Stimulated activated CD4-positive, alpha-beta T cell treated with anti-CD3 and anti-CD28 coated beads, TNF-alpha, amount 100 ng/mL, for 24 hours (primary cell): ENCODE measurements around the gene MAPT.
"Not testable (repeated sequence)": the region's sequence is repeated elsewhere in the genome, so short reads cannot be mapped to it uniquely, and the experiment has no call there.

Source experiments
- DNase-seq, 3 experiments: peaks; one replicate each; pipeline ENCODE4 v3.0.0-alpha.2; 2020; ENCODE audit warnings: low read depth in 3 of 3

Gene MAPT

DNA sequence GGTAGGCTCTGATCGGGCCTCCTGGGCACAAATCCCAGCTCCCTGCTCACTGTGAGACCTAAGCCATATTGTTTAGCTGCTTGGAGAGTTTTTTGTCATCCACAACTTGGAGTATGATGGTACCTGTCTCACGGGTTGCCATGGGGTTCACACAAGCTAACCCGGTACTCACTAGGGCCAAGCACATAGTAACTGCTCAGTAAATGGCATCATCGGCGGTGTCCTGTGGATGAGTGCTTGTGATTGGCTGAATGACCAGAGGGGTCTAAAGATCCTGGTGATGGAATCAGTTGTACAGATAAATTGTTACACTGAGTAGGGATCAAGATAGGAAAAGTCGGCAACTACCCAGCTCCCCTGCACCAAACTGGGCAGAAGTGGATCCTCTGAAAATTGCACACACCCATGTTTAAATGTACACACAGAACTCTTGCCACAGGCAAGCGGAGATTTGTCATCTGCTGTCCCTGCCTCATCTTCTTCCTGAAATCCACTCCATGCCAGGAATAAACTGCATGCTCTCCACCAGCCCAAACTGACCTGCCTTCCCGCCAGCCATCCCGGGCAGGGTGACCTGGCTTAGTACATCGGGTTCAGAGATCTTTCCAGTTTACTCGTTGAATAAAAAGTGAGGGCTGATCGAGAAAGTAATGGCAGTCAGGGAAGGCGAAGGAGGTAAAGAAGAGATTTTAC lies 6.5 kb downstream of the MAPT start:
- DNase-seq = no peak

GRCh38 chr17:45902892-45903346 lies 8.6 kb downstream of the MAPT start:
- DNase-seq = no peak

GRCh38 chr17:45904866-45905265 lies 10.5 kb downstream of the MAPT start:
- DNase-seq = no peak

DNA sequence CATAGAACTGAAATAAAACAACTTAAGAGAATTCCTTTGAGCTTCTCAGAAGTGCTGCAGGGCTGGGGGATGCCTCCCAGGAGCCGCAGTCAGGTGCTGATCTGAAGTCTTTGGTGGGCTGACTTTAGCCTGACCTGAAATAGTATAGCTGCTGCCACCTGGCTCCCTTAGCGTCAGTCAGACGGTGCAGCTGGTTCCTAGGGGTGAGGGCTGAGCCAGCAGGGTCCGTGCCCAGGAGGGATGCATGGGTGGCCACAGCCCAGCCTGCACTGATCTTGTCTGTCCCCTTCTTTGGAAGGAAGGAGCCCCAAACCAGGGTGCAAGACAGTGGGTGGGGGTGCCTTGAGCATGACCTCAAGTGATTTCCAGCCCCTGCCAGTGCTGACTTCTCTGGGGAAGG lies 11.5 kb downstream of the MAPT start:
- DNase-seq = no peak

GRCh38 chr17:45906237-45906636 lies 11.9 kb downstream of the MAPT start:
- no peak for DNase-seq

- DNase-seq = peak in 1 of 3 experiments; percentile 51
Measured at GRCh38 chr17:45906927-45907622, 12.7 kb downstream of the MAPT start.

DNA sequence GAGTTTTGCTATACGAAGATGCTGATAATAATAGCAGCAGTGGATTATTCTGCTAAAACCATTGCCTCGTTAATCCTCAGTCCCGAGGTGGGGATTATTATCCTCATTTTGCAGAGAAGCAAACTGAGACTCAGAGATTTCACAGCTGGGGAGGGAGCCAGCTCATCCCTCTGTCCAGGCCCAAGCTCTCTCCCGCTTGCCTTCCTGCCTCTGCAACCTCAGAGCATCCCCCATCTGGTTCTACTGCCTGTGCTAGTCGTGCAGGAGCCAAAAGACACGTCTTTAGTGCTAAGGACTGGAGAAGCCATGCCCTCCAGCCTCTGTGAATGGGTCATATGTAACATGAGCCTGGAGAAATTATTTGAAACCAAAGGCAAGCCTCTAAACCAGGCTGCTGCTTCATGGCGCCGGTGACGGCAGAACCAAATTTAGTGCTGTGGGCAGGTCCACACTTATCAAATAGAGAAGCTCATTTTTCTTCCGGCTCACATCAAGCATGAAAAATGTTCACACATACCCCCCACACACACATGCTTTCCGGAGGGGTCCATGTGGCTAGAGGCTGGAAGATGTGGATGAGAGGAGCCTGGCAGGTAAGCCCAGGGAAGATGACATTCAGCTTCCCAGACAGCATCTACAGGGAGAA lies 13.5 kb downstream of the MAPT start:
- no peak for DNase-seq

DNA sequence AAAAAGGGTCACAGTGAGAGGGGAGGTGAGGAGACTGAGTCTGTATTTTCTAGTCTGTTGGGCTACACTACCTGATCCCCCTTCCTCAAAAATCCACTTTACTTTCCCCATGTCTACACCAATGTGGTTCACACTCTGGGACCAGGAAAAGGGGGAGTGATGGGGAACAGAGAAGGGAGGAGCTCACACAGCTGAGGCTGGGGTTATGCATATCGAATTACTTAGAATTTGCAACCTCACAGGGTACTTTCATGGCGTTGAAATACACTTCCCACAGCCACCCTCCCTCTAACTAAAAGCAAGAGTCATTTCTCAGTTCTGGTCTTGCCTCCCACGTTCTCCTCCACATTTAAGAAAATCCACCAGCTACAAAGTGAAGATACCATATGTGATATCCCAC lies 14.1 kb downstream of the MAPT start:
- DNase-seq = no peak

DNA sequence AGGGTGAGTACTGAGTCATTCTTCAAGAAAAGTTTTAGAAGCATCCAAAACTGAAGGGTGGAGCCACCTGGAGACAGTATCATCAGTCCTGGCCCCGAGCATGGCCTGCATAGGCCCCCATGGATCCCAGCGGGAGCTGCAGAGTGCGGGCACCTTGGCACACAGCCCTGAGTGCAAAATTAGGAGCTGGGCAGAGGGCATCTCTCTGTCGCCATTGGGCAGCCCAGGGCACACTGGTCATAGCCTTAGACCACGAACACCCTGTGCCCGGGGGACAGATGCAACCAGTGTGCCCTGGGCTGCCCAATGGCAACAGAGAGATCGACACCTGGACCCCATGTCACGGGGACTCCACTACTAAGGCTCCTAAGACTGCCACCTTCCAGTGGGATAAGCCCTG lies 14.6 kb downstream of the MAPT start:
- DNase-seq = no peak

DNA sequence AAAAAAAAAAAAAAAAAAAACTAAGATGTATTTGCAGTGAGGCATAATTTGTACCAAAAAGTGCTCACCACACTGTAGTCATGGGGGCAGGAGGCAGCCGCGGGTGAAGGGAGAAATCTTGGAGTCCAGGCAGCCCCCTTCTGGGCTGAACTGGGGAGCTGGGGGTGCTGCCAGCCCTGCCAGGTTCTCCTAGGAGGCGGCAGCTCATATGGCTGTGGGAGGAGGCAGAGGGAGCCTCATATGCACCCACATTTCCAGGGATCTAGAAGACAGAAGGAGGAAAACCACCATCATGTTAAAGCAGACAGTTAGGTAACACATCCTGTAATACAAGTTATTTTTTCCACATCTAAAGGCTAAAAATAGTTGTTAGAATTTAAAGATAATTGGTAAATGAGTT lies 16.3 kb downstream of the MAPT start:
- no peak for DNase-seq

DNA sequence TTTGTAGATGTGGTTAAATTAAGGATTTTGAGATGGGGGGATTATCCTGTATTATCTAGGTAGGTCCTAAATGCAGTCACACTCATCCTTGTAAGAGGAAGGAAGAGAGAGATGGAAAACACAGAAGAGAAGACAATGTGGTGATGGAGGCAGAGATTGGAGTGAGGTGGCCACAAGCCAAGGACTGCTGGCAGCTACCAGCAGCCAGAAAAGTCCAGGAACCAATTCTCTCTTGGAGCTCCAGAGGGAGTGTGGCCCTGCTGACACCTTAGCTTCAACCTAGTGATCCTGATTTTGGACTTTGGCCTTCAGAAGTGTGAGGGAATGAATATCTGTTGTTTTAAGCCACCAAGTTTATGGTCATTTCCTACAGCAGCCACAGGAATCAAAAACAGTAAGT lies 18.0 kb downstream of the MAPT start:
- no peak for DNase-seq

- not testable (repeated sequence) for DNase-seq
Measured at GRCh38 chr17:45913030-45913429, 18.7 kb downstream of the MAPT start.

GRCh38 chr17:45914047-45914717 lies 19.8 kb downstream of the MAPT start:
- DNase-seq = no peak

GRCh38 chr17:45915263-45915662 lies 20.9 kb downstream of the MAPT start:
- no peak for DNase-seq

GRCh38 chr17:45917081-45917480 lies 22.7 kb downstream of the MAPT start:
- no peak for DNase-seq

- no peak for DNase-seq
Measured at GRCh38 chr17:45918241-45918745, 23.9 kb downstream of the MAPT start.

DNA sequence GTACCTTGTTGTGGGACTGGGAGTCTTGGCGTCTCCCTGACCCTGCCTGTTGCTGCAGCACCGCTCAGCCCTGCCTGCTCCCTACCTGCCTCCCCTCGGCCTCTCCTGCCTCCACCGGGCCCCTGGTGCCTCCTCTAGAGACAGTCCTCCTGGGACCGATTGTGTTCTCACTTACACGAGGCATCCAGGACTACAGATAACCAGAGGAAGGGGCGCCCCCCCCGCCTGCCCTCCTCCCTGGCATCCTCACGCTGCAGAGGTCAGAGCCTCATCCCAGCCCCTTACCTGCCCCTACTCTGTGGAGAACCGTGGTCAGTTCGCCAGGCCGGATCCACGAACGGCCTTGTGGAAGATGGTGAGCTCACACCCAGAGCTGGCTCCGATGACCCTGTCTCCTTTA lies 24.8 kb downstream of the MAPT start:
- DNase-seq = no peak

- no peak for DNase-seq
Measured at GRCh38 chr17:45920083-45920482, 25.7 kb downstream of the MAPT start.

- DNase-seq = no peak
Measured at GRCh38 chr17:45923511-45924268, 29.3 kb downstream of the MAPT start.

GRCh38 chr17:45924332-45924820 lies 30.0 kb downstream of the MAPT start:
- no peak for DNase-seq

DNA sequence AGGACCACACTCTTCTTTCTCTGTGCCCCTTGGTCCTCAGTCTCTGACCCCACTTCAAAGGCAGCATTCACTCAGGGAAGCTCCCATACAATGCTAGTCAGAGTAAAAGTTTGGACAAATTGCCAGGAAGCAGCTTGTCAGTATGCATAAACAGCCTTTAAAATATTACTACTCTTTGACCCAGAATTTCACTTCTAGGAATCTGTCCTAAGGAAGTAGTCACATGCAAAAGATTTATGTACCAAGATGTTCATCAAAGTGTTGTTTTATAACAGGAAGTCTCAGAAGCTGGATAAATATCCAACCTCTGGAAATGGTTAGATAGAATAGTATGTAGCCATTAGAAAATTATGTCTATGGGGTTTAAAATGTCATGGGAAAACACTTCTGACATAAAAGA lies 31.0 kb downstream of the MAPT start:
- no peak for DNase-seq
